ENCODE data around the gene DPCD. TPM values are rescaled to one million over a fixed set of nuclear protein-coding genes. Genes with fewer than 3 reads are reported as not detected.

DPCD gene
- 10 to 100 TPM; 17.3 to 28.3 TPM for polyA plus RNA-seq

DNA sequence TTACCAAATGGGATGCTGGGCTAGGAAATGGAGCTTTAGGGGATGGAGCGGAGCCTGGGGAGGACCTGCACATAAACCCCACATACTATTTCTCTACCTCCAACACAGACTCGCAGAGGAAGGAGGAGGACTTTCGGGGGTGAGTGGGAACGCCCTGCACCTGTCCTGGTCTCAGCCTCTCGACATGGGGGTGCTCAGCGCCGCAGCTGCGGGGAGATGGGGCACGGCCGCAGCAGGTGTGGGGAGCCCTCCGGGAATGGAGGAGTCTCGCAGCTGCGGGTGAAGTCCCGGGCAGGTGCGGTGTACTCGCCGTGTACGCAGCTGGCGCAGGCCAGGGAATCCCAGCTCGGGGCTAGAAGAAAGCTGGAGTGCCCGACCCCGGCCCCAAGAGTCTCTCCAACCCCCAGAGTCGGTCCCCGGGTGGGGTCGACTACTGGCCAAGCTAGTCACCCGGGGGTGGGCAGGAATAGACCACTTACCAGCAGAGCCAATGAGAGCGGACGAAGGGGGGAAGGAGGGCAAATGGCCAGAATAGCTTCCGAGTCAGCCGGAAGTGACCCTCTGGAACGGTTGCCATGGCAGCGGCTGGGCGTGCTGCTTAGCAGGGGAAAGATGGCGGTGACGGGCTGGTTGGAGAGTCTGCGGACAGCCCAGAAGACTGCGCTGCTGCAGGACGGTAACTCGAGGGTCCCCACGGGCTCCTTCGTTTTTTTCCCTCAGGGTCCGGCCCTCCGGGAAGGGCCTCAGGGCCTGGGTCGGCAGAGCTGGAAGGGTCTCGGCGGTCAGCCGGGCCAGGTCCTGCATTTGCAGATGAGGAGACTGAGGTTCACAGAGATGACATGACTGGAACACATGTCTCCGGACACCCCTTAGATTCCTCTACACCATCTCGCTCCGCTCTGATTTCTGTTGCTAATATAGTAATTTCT lies at the start of gene DPCD, which contains the start of gene POLL:
DPCD (plus strand) TSS at position 597 of the 929 bp plus-strand sequence; CDS start at position 613, 16 bp downstream.
POLL (minus strand) TSS at position 533 of the 929 bp plus-strand sequence. CDS start 897 bp downstream, outside the sequence.
- Histone ChIP-seq H3K36me3 (ENCODE audit: control insufficient read depth in 2 of 2, insufficient read depth in 2 of 2, low read length in 1 of 2) (peaks cover 6 to 11% of the 10 kb centered on the region in 2 donors), H3K27me3 (ENCODE audit: control insufficient read depth in 1 of 2, insufficient read depth in 2 of 2, low read length in 2 of 2) (no peaks in the 10 kb centered on the region), H3K27ac (ENCODE audit: low read depth in 2 of 2, low read length in 1 of 2) (peak within 1 kb of the TSS; percentile 19 to 72), H3K4me1 (ENCODE audit: control insufficient read depth in 2 of 2, insufficient read depth in 2 of 2, low read length in 1 of 2) (peaks cover 6 to 9% of the 10 kb centered on the region in 2 donors), H3K4me3 (ENCODE audit: low read depth in 1 of 2, low read length in 2 of 2) (peak within 1 kb of the TSS; percentile 85 to 89), H3K9me3 (ENCODE audit: control insufficient read depth in 2 of 2, insufficient read depth in 1 of 2, low read depth in 1 of 2, low read length in 1 of 2) (no peaks in the 10 kb centered on the region)
- 0 to 1% methylated on average over 50 of the region's 50 CpGs for WGBS, 2 donors

DNA sequence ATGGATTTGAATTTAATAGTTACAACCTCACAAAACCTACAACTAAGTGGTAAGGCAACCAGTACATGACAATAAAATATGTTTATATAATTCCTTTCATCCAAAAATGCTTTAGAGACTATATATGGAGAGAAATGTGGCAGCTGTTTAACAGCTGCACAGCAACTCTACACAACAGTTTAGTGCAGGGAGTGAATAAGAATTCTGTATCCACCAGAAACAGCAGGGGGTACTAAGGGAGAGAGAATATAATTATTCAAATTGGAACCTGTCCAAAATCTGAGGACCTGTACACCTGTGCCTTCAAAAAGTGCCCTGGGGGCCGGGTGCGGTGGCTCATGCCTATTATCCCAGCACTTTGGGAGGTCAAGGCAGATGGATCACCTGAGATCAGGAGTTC lies 49.7 kb upstream of the DPCD start:
- 94 to 96% methylated on average over 2 of the region's 2 CpGs for whole genome bisulfite sequencing, 2 donors
- Histone ChIP-seq H3K27ac (ENCODE audit: low read depth in 2 of 2, low read length in 1 of 2) (no peak overlapping the region), H3K4me1 (ENCODE audit: control insufficient read depth in 2 of 2, insufficient read depth in 2 of 2, low read length in 1 of 2) (no peaks in the 10 kb centered on the region), H3K9me3 (ENCODE audit: control insufficient read depth in 2 of 2, insufficient read depth in 1 of 2, low read depth in 1 of 2, low read length in 1 of 2) (no peaks in the 10 kb centered on the region), H3K27me3 (ENCODE audit: control insufficient read depth in 1 of 2, insufficient read depth in 2 of 2, low read length in 2 of 2) (no peaks in the 10 kb centered on the region), H3K4me3 (ENCODE audit: low read depth in 1 of 2, low read length in 2 of 2) (no peak overlapping the region), H3K36me3 (ENCODE audit: control insufficient read depth in 2 of 2, insufficient read depth in 2 of 2, low read length in 1 of 2) (peaks cover 0 to 4% of the 10 kb centered on the region in 2 donors)

DNA sequence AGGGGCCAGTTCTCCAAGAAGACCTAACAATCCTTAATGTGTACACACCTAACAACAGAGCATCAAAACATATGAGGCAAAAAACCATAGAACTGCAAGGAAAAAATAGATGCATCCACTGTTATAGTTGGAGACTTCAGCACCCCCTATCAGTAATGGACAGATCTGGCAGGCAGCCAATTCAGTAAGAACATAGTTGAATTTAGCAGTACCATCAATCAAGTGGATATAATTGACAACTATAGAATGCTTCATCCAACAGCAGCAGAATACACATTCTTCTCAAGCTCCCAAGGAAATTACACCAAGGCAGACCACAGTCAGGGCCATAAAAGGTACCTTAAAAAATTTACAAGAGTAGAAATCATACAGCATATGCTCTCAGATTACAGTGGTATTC lies 42.2 kb upstream of the DPCD start:
- Histone ChIP-seq H3K36me3 (ENCODE audit: control insufficient read depth in 2 of 2, insufficient read depth in 2 of 2, low read length in 1 of 2) (peaks cover 3% of the 10 kb centered on the region in 2 donors), H3K9me3 (ENCODE audit: control insufficient read depth in 2 of 2, insufficient read depth in 1 of 2, low read depth in 1 of 2, low read length in 1 of 2) (no peaks in the 10 kb centered on the region), H3K27me3 (ENCODE audit: control insufficient read depth in 1 of 2, insufficient read depth in 2 of 2, low read length in 2 of 2) (no peaks in the 10 kb centered on the region), H3K4me1 (ENCODE audit: control insufficient read depth in 2 of 2, insufficient read depth in 2 of 2, low read length in 1 of 2) (no peaks in the 10 kb centered on the region), H3K27ac (ENCODE audit: low read depth in 2 of 2, low read length in 1 of 2) (no peak overlapping the region), H3K4me3 (ENCODE audit: low read depth in 1 of 2, low read length in 2 of 2) (no peak overlapping the region)

DNA sequence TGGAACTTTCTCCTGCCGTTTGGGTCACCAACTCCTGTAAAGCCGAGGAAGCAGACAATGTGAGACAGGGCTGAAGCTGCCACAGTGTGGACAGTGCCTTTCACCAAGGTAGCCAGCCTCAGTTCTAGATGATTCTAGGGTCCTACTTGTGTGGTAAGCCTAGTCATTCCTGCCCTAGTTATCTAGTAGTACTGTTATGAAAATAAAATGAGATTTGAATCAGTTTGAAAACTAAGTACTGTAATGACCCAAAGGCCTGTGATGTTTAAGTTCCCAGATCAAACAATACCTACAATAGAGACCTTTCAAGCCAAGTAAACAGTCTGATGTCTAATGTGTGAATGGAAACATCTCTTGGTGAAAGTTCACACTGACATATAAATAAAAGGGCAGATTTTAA lies 37.2 kb upstream of the DPCD start:
- H3K4me3 ChIP-seq (ENCODE audit: low read depth in 1 of 2, low read length in 2 of 2): no peak overlapping the region
- H3K4me1 ChIP-seq (ENCODE audit: control insufficient read depth in 2 of 2, insufficient read depth in 2 of 2, low read length in 1 of 2): no peaks in the 10 kb centered on the region
- WGBS, 2 donors: 89 to 91% methylated on average over 2 of the region's 2 CpGs
- peaks cover 3 to 10% of the 10 kb centered on the region in 2 donors for H3K36me3 ChIP-seq (ENCODE audit: control insufficient read depth in 2 of 2, insufficient read depth in 2 of 2, low read length in 1 of 2)
- H3K27ac ChIP-seq (ENCODE audit: low read depth in 2 of 2, low read length in 1 of 2): no peak overlapping the region
- no peaks in the 10 kb centered on the region for H3K27me3 ChIP-seq (ENCODE audit: control insufficient read depth in 1 of 2, insufficient read depth in 2 of 2, low read length in 2 of 2)
- no peaks in the 10 kb centered on the region for H3K9me3 ChIP-seq (ENCODE audit: control insufficient read depth in 2 of 2, insufficient read depth in 1 of 2, low read depth in 1 of 2, low read length in 1 of 2)

DNA sequence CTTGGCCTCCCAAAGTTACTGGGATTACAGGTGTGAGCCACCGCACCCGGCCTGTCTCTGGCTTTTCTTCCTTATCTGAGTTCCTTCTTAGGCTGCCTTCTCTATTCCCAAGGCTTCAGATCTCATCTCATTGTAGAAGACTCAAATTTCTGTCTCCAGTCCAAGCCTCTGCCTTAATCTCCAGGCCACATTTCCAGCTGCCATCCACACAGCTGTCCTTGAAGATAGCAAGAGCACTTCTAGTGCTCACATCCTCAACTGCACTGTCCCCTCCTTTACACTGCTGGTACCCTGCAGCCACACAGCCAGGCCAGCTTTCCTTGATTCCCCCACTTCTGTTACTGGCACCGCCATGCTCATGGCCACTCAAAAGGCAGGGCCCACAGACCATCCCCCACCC lies 35.7 kb upstream of the DPCD start:
- peaks cover 3 to 10% of the 10 kb centered on the region in 2 donors for H3K36me3 ChIP-seq (ENCODE audit: control insufficient read depth in 2 of 2, insufficient read depth in 2 of 2, low read length in 1 of 2)
- 96 to 99% methylated on average over 3 of the region's 3 CpGs for WGBS, 2 donors

DNA sequence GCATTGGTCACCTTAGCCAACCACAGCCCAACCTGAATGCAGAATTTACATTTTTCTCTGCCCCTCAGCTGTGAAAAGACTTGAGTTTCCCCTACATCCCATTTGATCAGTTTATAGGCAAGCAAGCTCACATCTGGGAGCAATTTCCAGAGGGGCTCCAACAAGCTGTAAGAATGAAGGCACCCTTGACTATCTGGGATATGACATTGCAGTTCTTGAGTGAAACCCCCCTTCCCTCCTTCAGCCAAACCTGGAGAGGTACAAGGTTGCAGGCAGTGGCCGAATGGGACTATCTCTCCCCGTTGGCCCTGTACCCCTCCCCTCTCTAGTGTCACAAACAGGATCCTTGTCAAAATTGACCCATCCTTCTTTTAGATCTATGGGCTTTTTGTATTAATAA lies 30.6 kb upstream of the DPCD start:
- H3K4me3 ChIP-seq (ENCODE audit: low read depth in 1 of 2, low read length in 2 of 2): no peak overlapping the region
- no peak overlapping the region for H3K27ac ChIP-seq (ENCODE audit: low read depth in 2 of 2, low read length in 1 of 2)
- no peaks in the 10 kb centered on the region for H3K27me3 ChIP-seq (ENCODE audit: control insufficient read depth in 1 of 2, insufficient read depth in 2 of 2, low read length in 2 of 2)
- peaks cover 0 to 4% of the 10 kb centered on the region in 2 donors for H3K36me3 ChIP-seq (ENCODE audit: control insufficient read depth in 2 of 2, insufficient read depth in 2 of 2, low read length in 1 of 2)
- peaks cover 0 to 9% of the 10 kb centered on the region in 2 donors for H3K4me1 ChIP-seq (ENCODE audit: control insufficient read depth in 2 of 2, insufficient read depth in 2 of 2, low read length in 1 of 2)
- WGBS, 2 donors: 78 to 89% methylated on average over 2 of the region's 2 CpGs
- H3K9me3 ChIP-seq (ENCODE audit: control insufficient read depth in 2 of 2, insufficient read depth in 1 of 2, low read depth in 1 of 2, low read length in 1 of 2): no peaks in the 10 kb centered on the region

More for the DNA sequence above, 35.7 kb upstream of the DPCD start:
- no peaks in the 10 kb centered on the region for H3K9me3 ChIP-seq (ENCODE audit: control insufficient read depth in 2 of 2, insufficient read depth in 1 of 2, low read depth in 1 of 2, low read length in 1 of 2)
- H3K4me1 ChIP-seq (ENCODE audit: control insufficient read depth in 2 of 2, insufficient read depth in 2 of 2, low read length in 1 of 2): no peaks in the 10 kb centered on the region
- no peak overlapping the region for H3K4me3 ChIP-seq (ENCODE audit: low read depth in 1 of 2, low read length in 2 of 2)
- H3K27me3 ChIP-seq (ENCODE audit: control insufficient read depth in 1 of 2, insufficient read depth in 2 of 2, low read length in 2 of 2): no peaks in the 10 kb centered on the region
- H3K27ac ChIP-seq (ENCODE audit: low read depth in 2 of 2, low read length in 1 of 2): no peak overlapping the region

DNA sequence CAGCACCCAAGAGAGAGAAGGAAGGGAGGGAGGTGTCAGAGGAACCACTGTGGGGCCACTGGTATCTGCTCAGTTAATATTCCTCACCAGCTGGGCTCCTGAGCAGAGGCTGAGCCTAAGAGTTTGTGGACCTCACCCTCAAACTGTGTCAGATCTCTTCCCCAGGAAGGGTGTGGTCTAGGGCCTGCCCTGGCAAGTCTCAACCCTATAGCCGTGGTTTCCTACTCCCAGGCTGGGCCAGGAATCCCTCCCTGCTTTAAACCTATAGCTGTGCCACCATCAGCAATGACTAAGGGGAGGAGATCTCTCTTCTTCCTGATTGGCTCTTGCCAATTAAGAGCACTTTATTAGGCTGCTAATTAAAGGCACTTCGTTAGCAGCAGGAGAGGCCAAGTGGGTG lies 29.9 kb upstream of the DPCD start:
- Histone ChIP-seq H3K4me3 (ENCODE audit: low read depth in 1 of 2, low read length in 2 of 2) (no peak overlapping the region), H3K27me3 (ENCODE audit: control insufficient read depth in 1 of 2, insufficient read depth in 2 of 2, low read length in 2 of 2) (no peaks in the 10 kb centered on the region), H3K4me1 (ENCODE audit: control insufficient read depth in 2 of 2, insufficient read depth in 2 of 2, low read length in 1 of 2) (peaks cover 0 to 9% of the 10 kb centered on the region in 2 donors), H3K36me3 (ENCODE audit: control insufficient read depth in 2 of 2, insufficient read depth in 2 of 2, low read length in 1 of 2) (peaks cover 0 to 2% of the 10 kb centered on the region in 2 donors), H3K9me3 (ENCODE audit: control insufficient read depth in 2 of 2, insufficient read depth in 1 of 2, low read depth in 1 of 2, low read length in 1 of 2) (no peaks in the 10 kb centered on the region), H3K27ac (ENCODE audit: low read depth in 2 of 2, low read length in 1 of 2) (peak overlapping the region in 1 of 2 donors; percentile 26)
- WGBS, 2 donors: 42 to 58% methylated on average over 2 of the region's 2 CpGs

DNA sequence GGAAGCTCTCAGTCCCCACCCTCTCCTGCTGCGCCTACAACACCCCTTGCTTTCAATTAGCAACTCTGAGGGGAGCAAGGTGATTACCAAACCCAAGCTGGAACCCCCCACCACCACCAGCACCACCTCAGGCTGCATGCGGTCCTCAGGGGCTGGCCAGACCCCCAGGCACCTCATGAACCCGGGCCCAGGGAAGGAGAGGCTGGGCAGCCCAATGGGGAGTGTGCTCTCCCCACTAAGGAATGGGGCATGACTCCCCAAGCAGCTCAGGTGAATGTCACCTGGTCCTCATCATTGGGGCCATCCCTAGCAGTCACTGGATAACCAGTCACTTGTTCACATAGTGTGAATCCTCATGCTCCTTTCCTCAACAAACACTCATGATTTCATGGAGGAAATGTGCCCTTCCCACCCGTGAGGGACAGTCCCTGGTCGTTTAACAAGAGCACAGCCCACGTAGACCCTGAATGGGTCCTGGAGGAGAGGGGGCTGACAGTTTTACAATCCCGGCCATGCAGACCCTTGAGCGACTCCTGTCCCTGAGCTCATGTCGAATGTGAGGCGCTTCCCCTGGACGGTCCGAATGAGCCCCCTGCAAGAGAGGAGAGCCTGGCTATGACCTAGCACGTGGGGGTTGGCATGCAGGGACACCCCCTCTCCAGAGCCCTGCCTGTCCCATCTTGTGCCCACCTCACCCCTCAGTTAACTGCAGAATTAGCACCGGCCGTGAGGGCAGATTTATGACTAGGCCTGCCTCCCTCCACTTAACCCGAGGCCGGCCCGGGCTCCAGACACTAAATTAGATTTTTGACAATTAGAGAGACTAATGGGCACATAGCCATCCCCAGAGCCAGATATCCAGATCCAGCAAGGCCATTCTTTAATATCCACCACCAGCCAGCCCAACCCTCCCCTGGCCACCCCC lies 29.2 kb upstream of the DPCD start:
- 75 to 76% methylated on average over 18 of the region's 18 CpGs for WGBS, 2 donors
- Histone ChIP-seq H3K36me3 (ENCODE audit: control insufficient read depth in 2 of 2, insufficient read depth in 2 of 2, low read length in 1 of 2) (peaks cover 0 to 2% of the 10 kb centered on the region in 2 donors), H3K9me3 (ENCODE audit: control insufficient read depth in 2 of 2, insufficient read depth in 1 of 2, low read depth in 1 of 2, low read length in 1 of 2) (no peaks in the 10 kb centered on the region), H3K27ac (ENCODE audit: low read depth in 2 of 2, low read length in 1 of 2) (peak overlapping the region in 1 of 2 donors; percentile 26), H3K4me3 (ENCODE audit: low read depth in 1 of 2, low read length in 2 of 2) (no peak overlapping the region), H3K27me3 (ENCODE audit: control insufficient read depth in 1 of 2, insufficient read depth in 2 of 2, low read length in 2 of 2) (no peaks in the 10 kb centered on the region), H3K4me1 (ENCODE audit: control insufficient read depth in 2 of 2, insufficient read depth in 2 of 2, low read length in 1 of 2) (peaks cover 0 to 9% of the 10 kb centered on the region in 2 donors)

DNA sequence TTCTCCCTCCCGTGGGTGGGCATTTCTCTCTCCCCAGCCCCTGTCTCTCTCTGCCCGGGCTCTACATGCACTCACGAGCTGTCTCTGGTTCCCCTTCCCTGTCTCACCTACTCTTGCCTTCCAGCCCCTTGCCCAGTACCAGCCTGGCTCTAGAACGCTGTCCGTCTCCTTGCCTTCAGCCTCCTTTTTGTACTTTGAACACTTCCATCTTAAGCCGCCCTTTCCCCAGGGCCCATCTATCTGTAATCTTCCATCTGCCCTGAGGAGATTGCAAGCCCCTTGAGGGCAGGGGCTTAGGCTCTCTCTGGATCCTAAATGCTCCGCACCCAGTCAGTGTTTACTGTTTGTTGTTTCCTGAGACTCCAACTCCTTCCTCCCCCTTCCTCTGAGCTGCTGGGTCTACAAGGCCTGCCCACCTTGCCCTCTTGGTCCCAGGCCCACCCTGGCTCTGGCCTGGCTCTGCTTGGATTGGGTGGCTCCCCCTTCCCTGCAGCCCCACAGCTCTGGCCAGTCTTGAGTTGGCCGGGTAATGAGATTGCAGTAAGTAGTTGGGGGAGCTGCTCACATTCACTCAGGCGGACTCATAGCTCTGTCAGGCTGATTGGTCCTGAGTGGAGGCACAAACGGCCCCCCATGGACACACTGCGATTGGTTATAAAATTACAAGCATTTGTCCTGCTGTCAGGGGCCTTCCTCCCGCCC lies 28.4 kb upstream of the DPCD start:
- Histone ChIP-seq H3K36me3 (ENCODE audit: control insufficient read depth in 2 of 2, insufficient read depth in 2 of 2, low read length in 1 of 2) (no peaks in the 10 kb centered on the region), H3K4me3 (ENCODE audit: low read depth in 1 of 2, low read length in 2 of 2) (no peak overlapping the region), H3K27ac (ENCODE audit: low read depth in 2 of 2, low read length in 1 of 2) (no peak overlapping the region), H3K9me3 (ENCODE audit: control insufficient read depth in 2 of 2, insufficient read depth in 1 of 2, low read depth in 1 of 2, low read length in 1 of 2) (no peaks in the 10 kb centered on the region), H3K4me1 (ENCODE audit: control insufficient read depth in 2 of 2, insufficient read depth in 2 of 2, low read length in 1 of 2) (peaks cover 0 to 9% of the 10 kb centered on the region in 2 donors), H3K27me3 (ENCODE audit: control insufficient read depth in 1 of 2, insufficient read depth in 2 of 2, low read length in 2 of 2) (no peaks in the 10 kb centered on the region)
- WGBS, 2 donors: 76 to 82% methylated on average over 12 of the region's 12 CpGs

All from esophagus (tissue), 2 donors.